HCT116 (cell line): Measurements from ENCODE around the gene HOOK1. TPM values are rescaled to one million over a fixed set of nuclear protein-coding genes. Genes with fewer than 3 reads are reported as not detected.
"Not testable (repeated sequence)": the region's sequence is repeated elsewhere in the genome, so short reads cannot be mapped to it uniquely, and the experiment has no call there.

ENCODE experiments used
- ATAC-seq: fragments of 200-7000 bp; cut with Tn5 transposase; 2 replicates; pipeline ENCODE4 v1.9.1; 2020; ENCODE audit warnings: mild to moderate bottlenecking, moderate library complexity
- BruUV-seq: library from RNA; stranded (reverse); fragments of 400-500 nt; replicated peaks from 2 replicates; lab custom pipeline; 2021; lab: Mats Ljungman, UMichigan
- CTCF ChIA-PET: fragments of 300-600 bp; sonication (Branson Sonifier 250); formaldehyde crosslinking; loops from one replicate; lab custom pipeline; 2021; ENCODE audit warnings: antibody characterized with exemption; lab: Charles Lee
- POLR2A ChIA-PET: fragments of 300-600, 350-600 bp; sonication (Branson Sonifier 250); formaldehyde crosslinking; loops from one replicate; lab custom pipeline; 2021; ENCODE audit warnings: antibody characterized with exemption; lab: Charles Lee
- RAD21 ChIA-PET, 2 experiments: fragments of 300-600 bp; sonication (Branson Sonifier 250); formaldehyde crosslinking; loops; one replicate each; lab custom pipeline; 2023; ENCODE audit warnings: low total read pairs in 2 of 2; ENCODE audit not compliant: uncharacterized antibody in 2 of 2, unreplicated experiment in 2 of 2, low non-redundant PET in 1 of 2; lab: Charles Lee
- DNase-seq: peaks from one replicate; pipeline ENCODE4 v3.0.0-alpha.2; 2010; ENCODE audit warnings: low read depth, low spot score
- H2AFZ ChIP-seq: fragments of 200-600 bp; shearing (Covaris generic), sonication (generic); 2 replicates; pipeline ENCODE4 v1.6.1; 2017; ENCODE audit warnings: low read depth, mixed run types, mixed read lengths, antibody characterized with exemption, low read length; ENCODE audit not compliant: poor library complexity, severe bottlenecking
- H3K27ac ChIP-seq: 2 replicates; pipeline ENCODE4 v1.5.1; 2012; ENCODE audit warnings: low read depth, low read length
- H3K27me3 ChIP-seq: fragments of 200-600 bp; sonication (generic); 2 replicates; pipeline ENCODE4 v1.6.1; 2016; ENCODE audit warnings: mixed run types, low read length, mixed read lengths; ENCODE audit not compliant: insufficient read depth
- H3K36me3 ChIP-seq, 2 experiments: fragments of 200-500 bp in 1 of 2; fragments of 200-600 bp in 1 of 2; sonication (Bioruptor generic) in 1 of 2; sonication (generic) in 1 of 2; 2 replicates each; pipeline versions ENCODE4 v1.5.1 to v1.6.1; 2014 to 2016; ENCODE audit warnings: low read length in 2 of 2, inconsistent platforms in 1 of 2, mixed read lengths in 1 of 2, mixed run types in 1 of 2; ENCODE audit not compliant: insufficient read depth in 2 of 2, control insufficient read depth in 1 of 2
- H3K4me1 ChIP-seq, 2 experiments: fragments of 200-600 bp in 1 of 2; sonication (generic) in 1 of 2; 2 replicates each; pipeline versions ENCODE4 v1.5.1 to v1.6.1; 2012 to 2017; ENCODE audit warnings: low read length in 2 of 2, inconsistent platforms in 1 of 2, mild to moderate bottlenecking in 1 of 2, mixed read lengths in 1 of 2, mixed run types in 1 of 2, moderate library complexity in 1 of 2; ENCODE audit not compliant: insufficient read depth in 2 of 2, control insufficient read depth in 1 of 2
- H3K4me2 ChIP-seq: fragments of 200-600 bp; sonication (generic); 2 replicates; pipeline ENCODE4 v1.6.1; 2017; ENCODE audit warnings: mixed run types, low read length, mixed read lengths
- H3K4me3 ChIP-seq, 2 experiments: fragments of 200-600 bp in 1 of 2; sonication (generic) in 1 of 2; replicated peaks in 1 of 2; 2 replicates each; pipeline ENCODE4 v1.5.1; 2011 to 2016; ENCODE audit warnings: low read length in 2 of 2, control low read depth in 1 of 2, low read depth in 1 of 2, mild to moderate bottlenecking in 1 of 2, mixed read lengths in 1 of 2, mixed run types in 1 of 2
- H3K79me2 ChIP-seq: fragments of 200-600 bp; sonication (generic); 2 replicates; pipeline ENCODE4 v1.6.1; 2017; ENCODE audit warnings: mild to moderate bottlenecking, mixed run types, low read length, moderate library complexity, mixed read lengths; ENCODE audit not compliant: insufficient read depth
- H3K9ac ChIP-seq: fragments of 200-600 bp; sonication (generic); 2 replicates; pipeline ENCODE4 v1.6.1; 2016; ENCODE audit warnings: low read length, mixed read lengths
- H3K9me2 ChIP-seq: fragments of 200-600 bp; sonication (generic), shearing (Covaris generic); 2 replicates; pipeline ENCODE4 v1.6.1; 2017; ENCODE audit warnings: mixed run types, mild to moderate bottlenecking, moderate library complexity; ENCODE audit not compliant: insufficient read depth
- H3K9me3 ChIP-seq, 2 experiments: fragments of 200-500 bp in 1 of 2; fragments of 200-600 bp in 1 of 2; sonication (Bioruptor generic) in 1 of 2; sonication (generic) in 1 of 2; 2 replicates each; pipeline ENCODE4 v1.6.1; 2014 to 2017; ENCODE audit warnings: low read length in 2 of 2, mixed read lengths in 2 of 2, inconsistent platforms in 1 of 2, low read depth in 1 of 2, mild to moderate bottlenecking in 1 of 2, mixed run types in 1 of 2, moderate library complexity in 1 of 2; ENCODE audit not compliant: control insufficient read depth in 1 of 2, insufficient read depth in 1 of 2
- H4K20me1 ChIP-seq: fragments of 200-600 bp; sonication (generic), shearing (Covaris generic); 2 replicates; pipeline ENCODE4 v1.6.1; 2017; ENCODE audit warnings: mixed run types, mild to moderate bottlenecking, moderate library complexity; ENCODE audit not compliant: insufficient read depth
- REST ChIP-seq: IDR thresholded peaks from 2 replicates; pipeline ENCODE4 v1.6.1; 2012; ENCODE audit warnings: low read depth
- ZNF274 ChIP-seq: fragments of 200-500 bp; sonication (Bioruptor generic); IDR thresholded peaks from 2 replicates; pipeline ENCODE4 v1.6.1; 2014; ENCODE audit warnings: mild to moderate bottlenecking, low read depth, low read length, inconsistent platforms
- intact Hi-C: fragments of 100-400 bp; cut with micrococcal nuclease; formaldehyde crosslinking; loops from 2 replicates; pipeline ENCODE4 v1.10.0; 2022
- total RNA-seq: library from RNA; stranded (reverse); gene quantifications from one replicate; pipeline ENCODE4 v1.2.1, GENCODE V29; 2021; ENCODE audit not compliant: unreplicated experiment

HOOK1 gene
- total RNA-seq, 1 experiment from 2014 or later = 30.9 TPM

GRCh38 chr1:59919746-59920145 lies 105.0 kb downstream of the HOOK1 start:
- no peaks in the 10 kb centered on the region for H3K9me2 ChIP-seq
- no peaks in the 10 kb centered on the region for H3K27me3 ChIP-seq
- H3K9me3 ChIP-seq = peaks cover 0 to 10% of the 10 kb centered on the region in 2 experiments; a peak in 1 of 4 replicates
- ChIA-PET CTCF (interaction anchor here (1.3 kb wide), 1 partner anchor 27 kb away, joined by 3 read pairs; no protein-coding TSS in a partner anchor), POLR2A (no interaction called here), RAD21 (no interaction called here)
- intact Hi-C loops = no loop called here
- no peak overlapping the region for H3K4me2 ChIP-seq
- DNase-seq = no peak
- ATAC-seq = no peak
- no peaks in the 10 kb centered on the region for H3K36me3 ChIP-seq
- TF ChIP-seq ZNF274 = no peak
- TF ChIP-seq REST = no peak
- H3K27ac ChIP-seq = no peak overlapping the region
- H3K4me3 ChIP-seq = no peak overlapping the region
- H3K79me2 ChIP-seq = no peaks in the 10 kb centered on the region
- no peak overlapping the region for H3K9ac ChIP-seq
- no TSS peak for BruUV-seq
- no peaks in the 10 kb centered on the region for H4K20me1 ChIP-seq
- H3K4me1 ChIP-seq = no peaks in the 10 kb centered on the region
- no peak overlapping the region for H2AFZ ChIP-seq

GRCh38 chr1:59921258-59921899 lies 106.6 kb downstream of the HOOK1 start:
- H3K27me3 ChIP-seq, H3K36me3 ChIP-seq, H3K4me1 ChIP-seq, H3K79me2 ChIP-seq, BruUV-seq, CTCF ChIA-PET, RAD21 ChIA-PET, H3K9me2 ChIP-seq, H3K9ac ChIP-seq, POLR2A ChIA-PET, H4K20me1 ChIP-seq, ATAC-seq, intact Hi-C loops, H3K4me3 ChIP-seq, H3K27ac ChIP-seq, H2AFZ ChIP-seq, DNase-seq, H3K4me2 ChIP-seq: not testable (repeated sequence)
- peaks cover 6 to 13% of the 10 kb centered on the region in 2 experiments; a peak in 2 of 4 replicates for H3K9me3 ChIP-seq
